ENCODE data around the gene PIP4K2C.

DNA sequence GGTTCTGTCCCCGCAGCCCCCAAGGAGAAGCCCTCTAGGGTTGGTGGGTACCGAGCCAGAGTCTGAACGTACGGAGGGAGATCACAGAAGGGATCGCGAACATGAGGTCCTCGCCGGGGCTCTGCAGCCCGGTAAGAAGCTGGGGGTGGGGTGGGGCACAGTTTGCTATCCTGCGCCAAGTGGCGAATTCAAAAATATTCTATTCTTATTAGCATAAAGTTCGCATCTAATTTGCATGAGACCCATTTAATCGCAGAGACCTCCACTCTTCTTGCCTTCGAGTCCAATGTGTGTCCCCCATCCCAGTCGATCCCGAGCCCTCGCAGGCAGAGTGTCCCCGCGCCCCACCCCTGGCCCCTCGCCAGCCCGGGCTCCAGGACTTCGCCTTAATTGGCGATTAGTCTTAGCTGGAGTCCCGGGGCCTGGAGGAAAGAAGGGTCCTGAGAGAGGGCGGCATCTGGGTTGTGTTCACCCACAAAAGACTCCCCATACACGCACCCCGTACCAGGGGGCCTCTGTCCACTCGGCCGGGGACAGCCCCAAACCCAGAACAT is 19.6 kb downstream of the PIP4K2C start:
- TF ChIP-seq, protein P1, sequence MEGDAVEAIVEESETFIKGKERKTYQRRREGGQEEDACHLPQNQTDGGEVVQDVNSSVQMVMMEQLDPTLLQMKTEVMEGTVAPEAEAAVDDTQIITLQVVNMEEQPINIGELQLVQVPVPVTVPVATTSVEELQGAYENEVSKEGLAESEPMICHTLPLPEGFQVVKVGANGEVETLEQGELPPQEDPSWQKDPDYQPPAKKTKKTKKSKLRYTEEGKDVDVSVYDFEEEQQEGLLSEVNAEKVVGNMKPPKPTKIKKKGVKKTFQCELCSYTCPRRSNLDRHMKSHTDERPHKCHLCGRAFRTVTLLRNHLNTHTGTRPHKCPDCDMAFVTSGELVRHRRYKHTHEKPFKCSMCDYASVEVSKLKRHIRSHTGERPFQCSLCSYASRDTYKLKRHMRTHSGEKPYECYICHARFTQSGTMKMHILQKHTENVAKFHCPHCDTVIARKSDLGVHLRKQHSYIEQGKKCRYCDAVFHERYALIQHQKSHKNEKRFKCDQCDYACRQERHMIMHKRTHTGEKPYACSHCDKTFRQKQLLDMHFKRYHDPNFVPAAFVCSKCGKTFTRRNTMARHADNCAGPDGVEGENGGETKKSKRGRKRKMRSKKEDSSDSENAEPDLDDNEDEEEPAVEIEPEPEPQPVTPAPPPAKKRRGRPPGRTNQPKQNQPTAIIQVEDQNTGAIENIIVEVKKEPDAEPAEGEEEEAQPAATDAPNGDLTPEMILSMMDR (conservative IDR thresholded peaks at IDR 0.05 in 1 of 2, IDR thresholded peaks at IDR 0.05 in 1 of 2; ENCODE audit: extremely low read depth in 1 of 2, insufficient read depth in 1 of 2, low read depth in 1 of 2, low read length in 2 of 2) = no peak
- peak; percentile 15 for TF ChIP-seq EZH2 (IDR thresholded peaks at IDR 0.05; ENCODE audit: borderline replicate concordance, low read length)
